Aorta (tissue), 5 donors: Measurements from ENCODE around the gene DOCK9. TPM values are rescaled to one million over a fixed set of nuclear protein-coding genes. Genes with fewer than 3 reads are reported as not detected.

Experiments
- ATAC-seq: fragments of 200-7000 bp; cut with Tn5 transposase; one replicate; pipeline ENCODE4 v1.9.1; 2022; ENCODE audit warnings: moderate library complexity; ENCODE audit not compliant: low FRiP score
- DNase-seq, 2 donors: peaks; one replicate each; pipeline ENCODE4 v3.0.0-alpha.2; 2020
- H3K27ac ChIP-seq, 2 donors: one replicate each; pipeline ENCODE4 v1.5.1; 2013; ENCODE audit warnings: low read length in 2 of 2, mild to moderate bottlenecking in 2 of 2, moderate library complexity in 2 of 2, control low read depth in 1 of 2, inconsistent platforms in 1 of 2, low read depth in 1 of 2
- H3K27me3 ChIP-seq, 2 donors: one replicate each; pipeline ENCODE4 v1.6.1; 2013; ENCODE audit warnings: control low read depth in 1 of 2, low read length in 1 of 2, mild to moderate bottlenecking in 1 of 2, moderate library complexity in 1 of 2; ENCODE audit not compliant: insufficient read depth in 2 of 2, control insufficient read depth in 1 of 2
- H3K36me3 ChIP-seq, 2 donors: one replicate each; pipeline ENCODE4 v1.6.1; 2013; ENCODE audit warnings: control low read depth in 1 of 2, low read length in 1 of 2, mild to moderate bottlenecking in 1 of 2; ENCODE audit not compliant: insufficient read depth in 2 of 2, control insufficient read depth in 1 of 2
- H3K4me1 ChIP-seq, 2 donors: one replicate each; pipeline ENCODE4 v1.6.1; 2013; ENCODE audit warnings: low read length in 2 of 2, control low read depth in 1 of 2, mild to moderate bottlenecking in 1 of 2, moderate library complexity in 1 of 2; ENCODE audit not compliant: insufficient read depth in 2 of 2, control insufficient read depth in 1 of 2
- H3K4me3 ChIP-seq, 2 donors: one replicate each; pipeline ENCODE4 v1.5.1; 2013; ENCODE audit warnings: low read length in 2 of 2, control low read depth in 1 of 2, mild to moderate bottlenecking in 1 of 2
- H3K9me3 ChIP-seq: one replicate; pipeline ENCODE4 v1.6.1; 2013; ENCODE audit warnings: mild to moderate bottlenecking, low read length; ENCODE audit not compliant: control insufficient read depth
- WGBS, 2 donors: extraction: QIAGEN DNeasy Blood & Tissue Kit; methylation state at CpG; one replicate each; pipeline ENCODE4 v1.1.7; 2013; 5-methylcytosine and 5-hydroxymethylcytosine counted together
- intact Hi-C, 2 donors: fragments of 100-400 bp; cut with DNase I; formaldehyde crosslinking; loops; one replicate each; pipeline versions ENCODE4 v1.14.2 to v1.15.0; 2022
- polyA plus RNA-seq, 2 donors: library from polyadenylated mRNA; stranded (reverse); fragments of 200-250 nt; gene quantifications; one replicate each; pipeline ENCODE4 v1.2.3, GENCODE V29; 2013
- total RNA-seq, 2 donors: library from RNA; stranded (reverse); fragmentation: NEBNext Ultra II Directional; extraction: Animal tissue kit (Norgen Biotek cat#: 25700); gene quantifications; one replicate each; pipeline ENCODE4 v1.2.1, GENCODE V29; 2021
- donor health status: healthy with polysubstance abuse.
- donor health status: Bipolar disorder and iron deficiency.
- donor health status: DM: no; HTN: no; CAD: no.
- donor health status: DM: no; HTN: no; CAD: no.
- donor health status: DM: yes; HTN: yes; CAD: no.

The DOCK9 gene
- total and polyA plus RNA-seq, 4 donors: 9.1 to 107 (median 43.8) TPM

GRCh38 chr13:98939660-98940191 lies 38.1 kb downstream of the DOCK9 start:
- DNase-seq (no peak), ATAC-seq (peak; percentile 58)
- Histone ChIP-seq H3K36me3 (peaks cover 0 to 2% of the 10 kb centered on the region in 2 donors), H3K27ac (no peak overlapping the region), H3K4me3 (no peak overlapping the region), H3K27me3 (no peaks in the 10 kb centered on the region), H3K9me3 (no peaks in the 10 kb centered on the region), H3K4me1 (no peaks in the 10 kb centered on the region)
- 84 to 87% methylated on average over 5 of the region's 5 CpGs for WGBS, 2 donors
- intact Hi-C loops: no loop called here

DNA sequence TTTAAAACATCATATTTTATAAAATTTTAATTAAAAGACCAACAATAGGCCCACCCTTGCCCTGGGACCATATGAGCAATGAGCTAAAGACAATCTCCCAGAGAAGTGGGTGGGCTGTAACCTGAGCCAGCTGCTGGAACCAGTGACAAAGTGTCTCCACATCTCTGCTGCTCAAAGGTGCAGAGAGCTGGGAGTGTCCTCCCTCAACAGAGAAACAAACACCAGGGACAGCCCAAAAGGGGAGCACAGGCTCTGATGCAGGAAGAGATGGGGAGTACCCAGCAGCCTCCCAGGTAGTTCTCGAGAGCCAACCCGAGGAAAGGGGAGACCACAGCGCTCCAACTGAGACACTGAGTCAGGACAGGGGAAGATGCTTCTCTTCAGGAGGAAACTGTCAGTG lies 39.1 kb downstream of the DOCK9 start:
- ATAC-seq: no peak
- Histone ChIP-seq H3K36me3 (no peaks in the 10 kb centered on the region), H3K27me3 (no peaks in the 10 kb centered on the region), H3K9me3 (peaks cover 3% of the 10 kb centered on the region), H3K4me1 (no peaks in the 10 kb centered on the region), H3K27ac (no peak overlapping the region), H3K4me3 (no peak overlapping the region)
- WGBS, 2 donors: 91 to 93% methylated on average over 3 of the region's 3 CpGs
- DNase-seq: no peak
- intact Hi-C loops: no loop called here

GRCh38 chr13:98937911-98938381 lies 39.9 kb downstream of the DOCK9 start:
- H3K27ac ChIP-seq: no peak overlapping the region

DNA sequence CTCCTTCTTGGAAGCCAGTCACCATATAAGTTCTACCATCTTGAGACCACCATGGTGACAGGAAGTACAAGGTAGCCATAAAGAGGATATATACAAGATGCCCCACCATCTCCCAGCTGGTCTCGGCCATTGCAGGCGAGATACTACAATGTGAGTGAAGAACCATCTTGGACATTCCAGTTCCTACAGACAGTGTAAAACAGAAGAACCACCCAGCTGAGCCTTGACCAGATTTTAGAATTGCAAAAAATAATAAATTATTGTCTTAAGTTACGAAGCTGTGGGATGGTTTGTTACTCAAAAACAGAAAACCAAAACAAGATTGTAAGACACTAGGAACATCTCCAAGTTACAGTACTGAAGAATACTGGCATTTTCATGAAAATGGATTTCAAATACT lies 43.6 kb downstream of the DOCK9 start:
- intact Hi-C loops: no loop called here
- no peaks in the 10 kb centered on the region for H3K4me1 ChIP-seq
- no peaks in the 10 kb centered on the region for H3K27me3 ChIP-seq
- WGBS, 2 donors: 99 to 100% methylated on average over 3 of the region's 3 CpGs
- H3K27ac ChIP-seq: no peak overlapping the region
- H3K9me3 ChIP-seq: peaks cover 3% of the 10 kb centered on the region
- no peak for ATAC-seq
- DNase-seq: no peak
- H3K36me3 ChIP-seq: no peaks in the 10 kb centered on the region
- no peak overlapping the region for H3K4me3 ChIP-seq

More at GRCh38 chr13:98937911-98938381, 39.9 kb downstream of the DOCK9 start:
- no peaks in the 10 kb centered on the region for H3K4me1 ChIP-seq
- WGBS, 2 donors: 71 to 80% methylated on average over 6 of the region's 6 CpGs
- no peak for DNase-seq
- ATAC-seq: no peak
- no peaks in the 10 kb centered on the region for H3K27me3 ChIP-seq
- no peak overlapping the region for H3K4me3 ChIP-seq
- H3K9me3 ChIP-seq: peaks cover 3% of the 10 kb centered on the region
- H3K36me3 ChIP-seq: no peaks in the 10 kb centered on the region
- intact Hi-C loops: no loop called here

DNA sequence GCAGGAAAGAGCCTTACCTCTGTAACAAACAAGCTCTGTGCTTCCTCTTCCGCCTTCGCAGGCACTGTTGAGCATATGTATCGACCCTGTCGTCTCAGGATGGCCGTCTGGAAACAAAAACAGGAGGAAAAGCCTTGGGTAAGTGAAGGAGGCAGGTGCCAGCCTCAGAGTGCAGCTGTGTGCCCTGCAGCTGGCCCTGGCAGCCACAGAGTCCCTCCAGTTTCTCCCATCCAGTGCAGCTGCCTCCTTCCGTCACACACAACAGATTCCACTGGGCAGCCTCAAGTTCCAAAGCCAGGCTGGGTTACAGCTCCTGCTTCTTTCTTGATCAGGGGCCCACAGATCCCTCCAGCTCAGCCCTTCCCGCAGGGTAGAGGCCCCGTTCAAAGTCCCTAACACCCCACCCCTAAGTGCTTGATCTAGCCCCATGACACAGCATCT lies 47.7 kb downstream of the DOCK9 start:
- ATAC-seq: no peak
- Histone ChIP-seq H3K27me3 (no peaks in the 10 kb centered on the region), H3K27ac (no peak overlapping the region), H3K4me3 (no peak overlapping the region), H3K4me1 (no peaks in the 10 kb centered on the region), H3K36me3 (no peaks in the 10 kb centered on the region), H3K9me3 (peaks cover 3% of the 10 kb centered on the region)
- intact Hi-C loops: no loop called here
- 61% methylated on average over 8 of the region's 8 CpGs for WGBS, 2 donors
- DNase-seq: no peak

- 59 to 70% methylated on average over 2 of the region's 2 CpGs for WGBS, 2 donors
- Histone ChIP-seq H3K9me3 (no peaks in the 10 kb centered on the region), H3K4me3 (no peak overlapping the region), H3K27me3 (no peaks in the 10 kb centered on the region), H3K36me3 (no peaks in the 10 kb centered on the region), H3K27ac (no peak overlapping the region), H3K4me1 (no peaks in the 10 kb centered on the region)
- ATAC-seq (peak; percentile 91), DNase-seq (no peak)
- intact Hi-C loops: no loop called here
Measured at GRCh38 chr13:98927951-98928927, 49.6 kb downstream of the DOCK9 start.

GRCh38 chr13:98925949-98926348 lies 51.9 kb downstream of the DOCK9 start:
- WGBS, 2 donors: 84 to 92% methylated on average over 4 of the region's 4 CpGs
- Histone ChIP-seq H3K27ac (no peak overlapping the region), H3K4me3 (no peak overlapping the region), H3K27me3 (no peaks in the 10 kb centered on the region), H3K4me1 (no peaks in the 10 kb centered on the region), H3K9me3 (no peaks in the 10 kb centered on the region), H3K36me3 (no peaks in the 10 kb centered on the region)
- intact Hi-C loops: no loop called here
- no peak for ATAC-seq
- no peak for DNase-seq

DNA sequence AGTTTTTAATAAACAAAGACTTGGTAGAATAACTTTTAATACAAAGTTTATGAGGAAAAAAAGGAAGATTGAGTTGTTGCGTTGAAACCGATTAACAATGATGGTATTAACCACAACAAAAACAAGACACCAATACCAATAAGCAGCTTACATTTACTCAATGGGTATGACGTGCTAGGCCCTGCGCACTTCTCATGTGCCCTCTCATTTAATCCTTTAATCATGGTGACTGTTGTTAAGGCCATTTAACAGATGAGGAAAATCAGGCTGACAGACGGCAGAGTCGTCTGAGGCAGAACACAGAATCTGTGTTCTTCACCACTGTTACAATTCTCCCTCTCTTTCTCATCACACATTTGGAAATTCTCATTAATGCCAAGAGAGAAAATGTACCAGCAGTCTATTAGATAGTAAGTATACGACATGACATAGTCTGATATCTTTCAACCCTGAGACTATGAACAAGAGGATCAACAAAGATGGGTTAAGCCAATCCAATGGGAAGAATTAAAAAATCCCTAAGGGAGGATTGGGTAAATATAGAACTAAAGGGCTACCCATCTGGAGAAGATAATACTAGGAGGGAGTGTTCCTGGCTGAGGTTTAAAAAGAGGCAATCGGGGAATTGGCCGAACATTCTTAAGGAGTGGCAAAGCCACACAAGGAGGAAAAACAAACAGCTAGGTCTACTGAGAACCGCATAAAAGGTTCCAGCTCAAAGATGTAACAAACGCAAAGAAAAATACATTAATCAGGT lies 54.0 kb downstream of the DOCK9 start:
- intact Hi-C loops: no loop called here
- no peak for DNase-seq
- H3K27ac ChIP-seq: no peak overlapping the region
- H3K27me3 ChIP-seq: no peaks in the 10 kb centered on the region
- 86 to 92% methylated on average over 11 of the region's 11 CpGs for WGBS, 2 donors
- no peaks in the 10 kb centered on the region for H3K4me1 ChIP-seq
- no peak overlapping the region for H3K4me3 ChIP-seq
- ATAC-seq: no peak
- H3K9me3 ChIP-seq: no peaks in the 10 kb centered on the region
- H3K36me3 ChIP-seq: peaks cover 0 to 4% of the 10 kb centered on the region in 2 donors
